Measurements from ENCODE around the gene CLSTN1. TPM values are rescaled to one million over a fixed set of nuclear protein-coding genes. Genes with fewer than 3 reads are reported as not detected.

Gene CLSTN1
- total and polyA plus RNA-seq, 2 of the 8 experiments (the other 6 are each of a cell fraction or from before 2014, with no cell fraction given), result 34.2 to 97.4 TPM

DNA sequence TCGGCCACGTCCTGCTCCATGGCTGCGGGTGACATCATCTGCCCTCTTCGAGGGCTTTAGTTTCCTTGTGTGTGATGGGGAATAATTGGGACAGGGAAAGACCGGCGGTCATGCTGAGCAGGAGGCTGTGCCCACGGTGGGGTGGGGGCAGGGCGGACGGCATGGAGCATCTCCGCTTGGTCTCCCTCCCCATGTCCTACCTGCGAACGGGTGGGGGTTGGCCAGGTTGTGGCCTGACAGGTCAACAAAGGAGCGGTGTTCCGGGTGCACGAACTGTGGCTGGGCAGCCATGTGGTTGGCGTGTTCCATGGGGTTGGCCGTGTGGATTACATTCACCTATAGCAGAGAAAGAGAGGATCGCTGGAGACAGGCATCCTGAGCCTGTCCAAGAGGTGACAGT is 92.2 kb downstream of the CLSTN1 start (continued):
- no peak for TF ChIP-seq BACH1 (IDR thresholded peaks at IDR 0.05; ENCODE audit: low read length)
- TF ChIP-seq CREB1 (IDR thresholded peaks at IDR 0.05), result no peak
- TF ChIP-seq, protein P1, sequence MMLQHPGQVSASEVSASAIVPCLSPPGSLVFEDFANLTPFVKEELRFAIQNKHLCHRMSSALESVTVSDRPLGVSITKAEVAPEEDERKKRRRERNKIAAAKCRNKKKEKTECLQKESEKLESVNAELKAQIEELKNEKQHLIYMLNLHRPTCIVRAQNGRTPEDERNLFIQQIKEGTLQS (IDR thresholded peaks at IDR 0.05; ENCODE audit: insufficient read depth, low read depth, low read length), result no peak
- no peak for TF ChIP-seq CHD1 (IDR thresholded peaks at IDR 0.05; ENCODE audit: low read depth, low read length)
- TF ChIP-seq TAF7 (optimal IDR thresholded peaks at IDR 0.05; ENCODE audit: borderline replicate concordance, low read depth, low read length), result no peak
- no peak for TF ChIP-seq POU5F1 (IDR thresholded peaks at IDR 0.05; ENCODE audit: low read depth, low read length)
- no peak for TF ChIP-seq RAD21 (IDR thresholded peaks at IDR 0.05 in 1 of 2, conservative IDR thresholded peaks at IDR 0.05 in 1 of 2; ENCODE audit: low read depth in 2 of 2, low read length in 2 of 2)

Data from H1 (cell line).